Measurements from ENCODE around the gene SNTB2.

GRCh38 chr16:69323415-69323814 lies 136.5 kb downstream of the SNTB2 start:
- TF ChIP-seq CTCF (IDR thresholded peaks at IDR 0.05), result no peak
- TF ChIP-seq POLR2A (IDR thresholded peaks at IDR 0.05), result no peak
